Bone marrow (tissue), 2 donors: ENCODE measurements around the gene DOCK1.
A peak's percentile ranks its signal among the peaks of the same experiment; 100 is the strongest.

Experiments used
- DNase-seq, 2 donors: peaks; one replicate each; lab custom pipeline; 2025; lab: John Stamatoyannopoulos, UW

Gene DOCK1

GRCh38 chr10:127012071-127012768 is 107.0 kb downstream of the DOCK1 start:
- no peak for DNase-seq

GRCh38 chr10:127012769-127013152 is 107.5 kb downstream of the DOCK1 start:
- peak in 1 of 2 donors; percentile 41 for DNase-seq

GRCh38 chr10:127013211-127013656 is 108.0 kb downstream of the DOCK1 start:
- no peak for DNase-seq

- no peak for DNase-seq
These were observed 108.7 kb downstream of the DOCK1 start for GRCh38 chr10:127013691-127014473.

- DNase-seq = no peak
These were observed 109.4 kb downstream of the DOCK1 start for GRCh38 chr10:127014671-127015070.

- DNase-seq = no peak
These were observed 110.1 kb downstream of the DOCK1 start for GRCh38 chr10:127015373-127015772.

- DNase-seq = no peak
These were observed 111.1 kb downstream of the DOCK1 start for GRCh38 chr10:127016331-127016730.

GRCh38 chr10:127017541-127018297 is 112.5 kb downstream of the DOCK1 start:
- DNase-seq = no peak

GRCh38 chr10:127018298-127018650 is 113.0 kb downstream of the DOCK1 start:
- no peak for DNase-seq

GRCh38 chr10:127018766-127019165 is 113.5 kb downstream of the DOCK1 start:
- no peak for DNase-seq

GRCh38 chr10:127020260-127020659 is 115.0 kb downstream of the DOCK1 start:
- DNase-seq = no peak

- no peak for DNase-seq
These were observed 116.6 kb downstream of the DOCK1 start for GRCh38 chr10:127021801-127022200.

- DNase-seq = no peak
These were observed 119.6 kb downstream of the DOCK1 start for GRCh38 chr10:127024685-127025435.

- DNase-seq = no peak
These were observed 122.6 kb downstream of the DOCK1 start for GRCh38 chr10:127027786-127028185.

GRCh38 chr10:127028556-127028955 is 123.3 kb downstream of the DOCK1 start:
- DNase-seq = no peak

GRCh38 chr10:127029061-127029460 is 123.8 kb downstream of the DOCK1 start:
- DNase-seq = no peak

- DNase-seq = no peak
These were observed 128.2 kb downstream of the DOCK1 start for GRCh38 chr10:127033216-127034033.

GRCh38 chr10:127034034-127034633 is 128.9 kb downstream of the DOCK1 start:
- DNase-seq = no peak

- DNase-seq = no peak
These were observed 129.6 kb downstream of the DOCK1 start for GRCh38 chr10:127034790-127035189.

GRCh38 chr10:127035827-127036226 is 130.6 kb downstream of the DOCK1 start:
- no peak for DNase-seq

GRCh38 chr10:127036987-127037386 is 131.8 kb downstream of the DOCK1 start:
- no peak for DNase-seq
